ENCODE measurements around the gene CORO2A.

The CORO2A gene

DNA sequence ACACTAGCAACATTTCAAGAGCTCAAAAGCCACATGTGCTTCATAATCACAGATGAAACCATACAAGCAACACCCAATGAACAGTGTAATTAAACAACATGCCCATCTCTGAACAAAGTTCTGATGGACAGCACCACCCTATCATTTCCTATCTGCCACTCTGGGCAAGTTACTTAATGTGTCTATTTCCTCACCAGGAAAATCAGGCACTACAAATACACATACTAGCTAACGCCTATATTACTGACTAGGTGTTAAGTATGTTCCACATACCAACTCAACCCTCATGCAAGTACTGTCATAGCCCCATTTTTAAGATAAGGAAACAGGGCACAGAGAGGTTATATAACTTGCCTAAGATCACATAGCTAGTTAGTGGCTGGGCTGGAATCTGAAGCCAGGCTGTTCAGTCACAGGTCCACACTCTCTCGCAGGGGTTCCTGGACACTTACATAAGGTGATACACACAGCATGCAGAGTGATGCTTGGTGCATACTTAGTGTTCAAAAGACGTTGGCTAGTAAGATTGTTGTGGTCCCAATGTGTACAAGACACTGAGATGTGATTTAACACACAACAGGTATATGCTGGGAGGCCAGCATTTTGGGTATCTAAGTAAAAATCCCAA is 24.2 kb downstream of the CORO2A start:
- no peak for DNase-seq

DNA sequence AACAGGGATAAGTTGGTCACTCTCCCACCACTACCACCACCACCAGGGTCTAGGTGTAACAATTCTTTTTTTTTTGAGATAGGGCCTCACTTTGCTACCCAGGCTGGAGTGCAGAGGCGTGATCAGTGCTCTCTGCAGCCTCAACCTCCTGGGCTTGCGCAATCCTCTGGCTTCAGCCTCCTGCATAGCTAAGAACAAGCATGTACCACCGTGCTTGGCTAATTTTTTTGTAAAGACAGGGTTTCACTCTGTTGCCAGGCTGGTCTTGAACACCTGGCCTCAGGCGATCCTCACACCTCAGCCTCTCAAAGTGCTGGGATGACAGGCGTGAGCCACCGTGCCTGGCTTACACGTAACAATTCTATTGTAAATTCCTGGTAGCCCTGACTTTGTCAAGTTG is 27.5 kb downstream of the CORO2A start:
- DNase-seq: no peak

DNA sequence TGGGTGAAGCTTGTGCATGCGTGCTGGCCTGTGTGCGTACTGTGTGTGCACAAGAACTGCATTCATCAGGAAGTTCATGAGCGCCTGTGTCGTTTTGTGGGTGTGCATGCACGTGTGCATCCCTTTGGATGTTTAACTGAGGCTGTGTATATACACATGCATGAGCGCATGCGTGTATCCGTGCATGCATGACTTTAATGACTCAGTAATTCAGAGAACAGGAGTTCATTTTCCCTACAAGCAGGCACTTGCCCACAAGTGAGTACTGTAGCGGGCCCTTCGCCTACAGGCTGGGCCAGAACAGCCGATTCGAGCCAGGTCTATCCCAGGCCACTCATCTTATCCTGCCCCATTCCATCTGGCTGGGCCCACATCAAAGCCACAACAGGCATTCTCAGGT is 29.8 kb downstream of the CORO2A start:
- DNase-seq: no peak

DNA sequence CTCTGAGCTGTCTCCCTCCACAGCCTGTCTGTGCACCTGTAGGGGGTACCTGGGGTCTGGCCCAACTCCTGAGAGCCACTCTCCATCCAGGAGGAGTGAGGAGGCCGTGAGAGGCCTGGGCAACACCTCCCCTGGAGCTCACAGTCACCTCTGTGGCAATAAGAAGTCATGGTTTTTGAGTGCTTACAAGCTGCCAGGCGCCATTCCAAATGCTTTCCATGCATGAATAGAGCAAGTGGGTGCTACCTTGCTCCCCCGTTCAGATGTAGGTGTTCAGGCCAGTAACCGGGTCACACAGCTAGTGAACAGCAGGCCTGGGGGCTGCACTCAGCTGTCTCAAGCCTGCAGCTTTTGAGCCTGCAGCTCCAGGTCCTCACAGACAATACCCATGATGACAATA is 30.6 kb downstream of the CORO2A start:
- DNase-seq: no peak

DNA sequence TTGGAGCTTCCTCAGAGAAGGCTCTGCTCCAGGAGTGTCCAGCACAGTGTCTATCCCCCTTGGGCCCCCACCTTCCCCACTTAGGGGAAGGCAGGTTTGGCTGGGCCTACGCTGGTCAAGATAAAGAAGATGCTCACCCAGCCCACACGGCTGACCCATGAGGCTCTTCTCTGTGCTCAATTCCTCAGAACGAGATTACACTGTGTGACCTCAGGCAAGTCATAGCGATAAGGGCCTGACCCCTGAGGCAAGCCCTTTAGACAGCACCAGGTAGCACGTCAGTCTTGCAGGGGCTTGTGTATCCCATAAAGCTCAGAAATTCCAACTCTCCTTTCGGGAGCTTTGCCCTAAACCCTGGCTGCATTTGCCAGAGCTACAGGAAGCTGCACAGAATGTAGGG is 32.6 kb downstream of the CORO2A start:
- no peak for DNase-seq

DNA sequence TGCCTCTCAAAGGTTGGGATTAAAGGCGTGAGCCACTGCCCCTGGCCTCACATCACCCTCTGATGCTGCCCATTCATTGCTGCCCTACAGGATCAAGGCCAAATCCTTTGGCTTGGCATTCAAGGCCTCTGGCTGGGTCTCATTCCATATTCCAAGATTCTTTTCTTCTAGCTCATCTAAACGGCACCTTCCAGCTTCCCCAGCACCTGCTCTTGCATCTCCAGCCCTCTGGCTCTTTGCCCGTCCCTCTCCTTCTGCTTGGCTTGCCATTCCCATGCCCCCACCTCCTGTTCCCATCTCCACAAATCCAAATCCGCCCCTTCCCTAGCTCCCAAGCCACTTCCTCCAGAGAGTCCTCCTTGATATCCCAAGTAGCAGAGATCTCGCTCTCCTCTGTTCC is 33.1 kb downstream of the CORO2A start:
- DNase-seq: no peak

DNA sequence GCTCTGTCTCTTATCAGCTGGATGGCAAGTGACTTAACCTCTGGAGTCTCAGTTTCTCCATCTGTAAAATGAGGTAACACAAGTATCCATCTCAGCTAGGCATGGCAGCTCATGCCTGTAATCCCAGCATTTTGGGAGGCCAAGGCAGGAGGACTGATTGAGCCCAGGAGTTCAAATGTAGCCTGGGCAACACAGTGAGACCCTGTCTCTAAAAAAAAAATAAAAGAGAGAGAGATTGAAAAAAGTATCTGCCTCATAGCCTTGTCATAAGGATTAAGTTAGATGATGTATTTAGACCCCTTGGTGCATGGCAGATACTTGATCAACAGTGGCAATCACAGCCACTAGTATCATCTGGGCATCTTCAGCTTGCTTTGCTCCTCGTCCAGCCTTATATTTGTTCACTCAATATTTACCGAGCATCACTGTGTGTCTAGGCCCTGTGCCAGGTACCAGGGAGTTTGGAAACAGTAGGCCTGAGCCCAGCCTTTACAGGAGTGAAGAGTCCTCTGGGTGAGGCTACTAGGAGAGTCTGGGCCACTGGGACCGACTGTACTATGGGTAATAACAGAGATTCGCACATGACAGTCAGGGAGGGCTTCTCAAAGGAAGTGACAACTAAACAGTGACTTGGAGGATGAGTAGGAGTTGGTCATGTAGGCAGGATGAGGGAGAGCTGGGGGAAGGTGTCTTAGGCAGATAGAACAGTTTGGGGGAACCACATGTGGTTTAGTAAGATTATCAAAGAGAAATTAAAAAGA is 34.2 kb downstream of the CORO2A start:
- no peak for DNase-seq

DNA sequence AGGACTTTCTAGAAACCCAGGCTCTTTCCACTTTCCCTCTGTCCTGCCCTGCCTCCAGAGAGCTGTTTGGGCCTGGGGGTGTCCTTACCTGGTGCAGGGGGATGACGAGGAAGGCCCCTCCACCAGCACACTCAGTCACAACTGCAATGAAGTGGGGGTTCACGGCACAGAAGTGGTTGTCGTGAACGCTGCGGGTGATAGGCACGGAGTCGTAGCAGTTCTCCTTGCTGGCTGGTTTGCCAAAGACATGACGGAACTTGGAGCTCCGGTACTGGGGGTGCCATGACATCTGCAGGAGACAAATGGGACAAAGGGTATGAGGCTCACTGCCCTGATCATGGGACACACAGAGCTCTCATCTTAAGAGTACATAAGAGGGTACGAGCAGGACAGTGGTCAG is 35.1 kb downstream of the CORO2A start:
- no peak for DNase-seq

DNA sequence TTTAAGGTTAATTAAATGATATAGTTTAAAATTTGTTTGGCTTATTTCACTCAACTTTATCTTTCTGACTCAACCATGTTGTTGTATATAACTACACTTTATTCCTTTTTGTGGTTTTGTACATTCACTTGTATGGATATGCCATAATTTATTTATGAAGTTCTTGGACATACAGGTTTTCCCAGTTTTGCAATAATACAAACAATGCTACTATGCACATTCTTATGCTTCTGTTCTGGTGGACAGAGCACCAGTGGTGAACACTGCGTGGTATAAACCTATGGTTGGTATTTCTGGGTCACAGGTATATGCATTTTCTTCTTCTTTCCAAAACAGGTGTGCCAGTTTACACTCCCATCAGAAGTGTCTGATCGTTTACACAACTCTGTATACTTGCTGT is 37.8 kb downstream of the CORO2A start:
- DNase-seq: no peak

DNA sequence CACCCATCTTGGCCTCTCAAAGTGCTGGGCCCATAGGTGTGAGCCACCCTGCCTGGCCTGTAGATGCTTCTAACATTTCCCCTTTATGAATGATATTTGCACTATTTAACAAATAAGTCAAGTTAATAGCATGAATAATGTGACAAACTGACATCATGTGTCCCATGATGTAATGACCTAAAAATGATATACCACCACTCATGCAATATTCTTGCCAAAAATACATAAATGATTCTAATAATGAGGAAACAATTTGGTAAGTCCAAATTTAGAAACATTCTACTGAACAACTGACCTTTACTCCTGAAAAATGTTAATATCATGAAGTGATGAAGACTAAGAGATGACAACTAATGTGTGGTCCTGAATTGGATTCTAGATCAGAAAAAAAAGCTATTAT is 39.9 kb downstream of the CORO2A start:
- no peak for DNase-seq

DNA sequence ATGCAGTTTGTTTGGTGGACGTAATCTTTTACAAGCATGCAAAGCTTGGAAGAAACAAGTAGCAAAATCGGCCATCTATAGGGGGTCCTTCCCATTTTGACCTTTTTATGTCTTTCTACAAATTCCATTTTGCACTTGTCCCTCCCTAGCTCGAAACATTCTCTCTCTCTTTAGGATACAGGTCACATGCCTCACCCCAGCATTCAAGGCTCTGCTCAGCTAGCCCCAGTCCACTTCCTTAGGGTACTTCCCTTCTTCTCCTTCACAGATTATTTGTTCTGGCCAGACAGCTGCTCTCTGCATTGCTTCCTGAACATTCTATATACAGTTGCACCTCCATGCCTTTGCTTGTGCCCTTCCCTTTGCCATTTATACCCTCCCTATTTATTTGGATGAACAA is 41.7 kb downstream of the CORO2A start:
- DNase-seq: no peak

DNA sequence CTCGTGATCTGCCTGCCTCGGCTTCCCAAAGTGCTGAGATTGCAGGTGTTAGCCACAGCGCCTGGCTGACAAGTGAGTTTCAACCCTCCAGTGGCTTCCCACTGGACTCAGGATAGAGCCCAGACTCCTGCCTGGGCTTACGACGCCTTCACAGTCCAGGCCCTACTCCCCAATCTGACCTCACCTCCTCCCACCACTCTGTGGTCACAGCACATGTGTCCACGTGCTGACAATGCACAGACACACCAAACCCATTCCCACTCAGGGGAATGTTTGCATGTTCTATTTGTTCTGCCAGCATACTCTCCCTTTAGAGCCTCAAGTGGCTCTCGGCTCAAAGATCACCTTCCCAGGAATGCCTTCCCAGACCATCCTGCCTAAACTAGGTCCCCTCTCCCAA is 42.3 kb downstream of the CORO2A start:
- no peak for DNase-seq

DNA sequence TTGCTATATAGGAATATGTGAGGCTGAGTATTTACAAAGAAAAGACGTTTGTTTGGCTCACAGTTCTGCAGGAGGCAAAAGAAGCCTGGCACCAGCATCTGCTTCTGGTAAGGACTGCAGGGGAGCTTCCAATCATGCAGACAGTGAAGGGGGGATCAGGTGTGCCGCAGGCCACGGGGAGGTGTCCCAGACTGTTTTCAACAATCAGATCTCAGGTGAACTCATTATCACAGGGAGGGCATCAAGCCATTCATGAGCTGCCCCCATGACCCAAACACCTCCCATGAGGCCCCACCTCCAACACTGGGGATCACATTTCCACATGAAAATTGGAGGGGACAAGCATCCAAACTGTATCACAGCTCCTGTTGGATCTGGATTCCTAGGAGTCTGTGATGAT is 43.0 kb downstream of the CORO2A start:
- DNase-seq: no peak

DNA sequence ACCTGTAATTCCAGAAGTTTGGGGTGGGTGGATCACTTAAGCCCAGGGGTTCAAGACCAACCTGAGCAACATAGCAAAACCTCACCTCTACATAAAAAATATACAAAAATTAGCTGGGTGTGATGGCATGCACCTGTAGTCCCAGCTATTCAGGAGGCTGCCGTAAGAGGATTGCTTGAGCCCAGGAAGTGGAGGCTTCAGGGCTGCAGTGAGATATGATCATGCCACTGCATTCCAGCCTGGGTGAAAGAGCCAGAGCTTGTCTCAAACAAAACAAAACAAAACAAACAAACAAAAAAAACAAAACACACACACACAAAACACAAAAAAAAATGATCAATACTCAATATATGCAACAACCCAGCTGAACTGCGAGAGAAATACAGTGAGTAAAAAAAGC is 44.0 kb downstream of the CORO2A start:
- no peak for DNase-seq

DNA sequence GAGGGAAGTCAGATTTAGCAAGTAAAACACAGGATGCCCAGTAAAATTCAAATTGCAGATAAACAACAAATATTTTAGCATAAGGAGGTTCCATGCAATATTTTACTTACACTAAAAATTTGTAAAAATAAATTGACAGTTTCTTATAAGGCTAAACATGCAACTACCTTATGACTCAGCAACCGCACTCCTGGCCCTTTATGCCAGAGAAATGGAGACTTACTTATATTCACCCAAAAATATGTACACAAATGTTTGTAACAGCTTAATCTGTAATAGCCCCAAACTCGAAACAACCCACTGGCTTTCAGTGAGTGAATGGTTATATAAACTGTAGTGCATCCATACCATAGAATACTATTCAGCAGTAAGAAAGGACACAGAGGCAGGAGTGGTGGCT is 44.9 kb downstream of the CORO2A start:
- DNase-seq: peak in 1 of 5 donors; percentile 29

DNA sequence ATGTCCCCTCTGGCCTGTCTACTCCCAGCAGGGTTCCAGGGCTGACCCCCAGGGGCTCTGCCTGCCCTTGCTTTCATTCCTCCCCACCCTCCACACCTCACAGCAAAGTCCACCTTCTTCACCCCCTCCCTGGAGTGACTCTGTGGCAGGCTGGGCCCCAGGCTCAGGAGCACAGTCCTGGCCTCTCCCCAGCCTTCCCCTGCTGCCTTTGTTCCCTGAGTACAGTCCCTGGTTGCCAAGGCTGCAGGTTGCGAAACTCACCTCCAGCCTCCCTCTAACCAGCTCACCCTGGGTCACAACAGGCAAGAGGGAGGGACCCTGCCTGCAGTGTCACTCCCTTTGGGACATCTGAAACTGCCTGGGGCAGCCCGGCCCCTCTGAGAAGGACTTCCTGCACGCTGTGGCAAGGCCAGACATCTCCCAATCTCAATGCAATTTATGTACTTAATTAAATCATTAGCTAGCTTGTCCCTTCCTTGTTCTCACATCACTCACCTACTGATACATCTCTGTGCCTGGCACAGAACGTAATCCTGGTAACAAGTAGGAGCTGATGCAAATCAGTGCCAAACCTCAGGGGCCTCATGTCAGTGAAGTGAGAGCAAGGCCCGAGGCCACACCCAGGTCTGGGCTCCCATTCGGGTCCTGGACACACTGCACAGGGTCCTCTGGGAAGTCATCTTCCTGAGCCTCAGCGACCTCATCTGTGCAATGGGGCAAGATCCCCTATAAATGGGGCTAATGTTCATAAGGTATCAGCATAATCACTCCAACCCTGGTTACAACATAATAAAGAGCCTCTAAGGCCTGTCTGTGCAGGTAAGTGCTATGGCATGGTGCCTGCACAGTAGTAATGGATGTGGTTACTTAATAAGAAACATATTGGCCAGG is 46.1 kb downstream of the CORO2A start:
- DNase-seq: no peak

DNA sequence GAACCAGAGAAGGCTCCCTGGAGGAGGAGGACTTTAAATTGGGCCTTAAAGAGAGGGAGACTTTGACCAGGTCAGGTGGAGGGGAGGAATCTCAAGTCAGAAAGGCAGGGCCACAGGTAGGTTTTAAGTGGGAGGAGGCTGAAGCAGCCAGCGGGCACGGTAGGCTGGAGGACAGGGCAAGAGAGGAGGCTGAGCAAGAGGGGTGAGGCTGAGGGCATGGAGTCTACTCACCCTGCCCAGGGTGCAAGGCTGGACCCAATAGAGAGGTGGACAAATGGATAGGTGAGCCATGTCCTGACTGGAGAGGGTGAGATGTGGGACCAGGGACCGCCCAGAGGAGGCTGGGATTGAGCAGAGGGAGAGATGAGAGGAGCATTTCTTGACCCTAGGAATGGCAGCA is 47.8 kb downstream of the CORO2A start:
- no peak for DNase-seq

DNA sequence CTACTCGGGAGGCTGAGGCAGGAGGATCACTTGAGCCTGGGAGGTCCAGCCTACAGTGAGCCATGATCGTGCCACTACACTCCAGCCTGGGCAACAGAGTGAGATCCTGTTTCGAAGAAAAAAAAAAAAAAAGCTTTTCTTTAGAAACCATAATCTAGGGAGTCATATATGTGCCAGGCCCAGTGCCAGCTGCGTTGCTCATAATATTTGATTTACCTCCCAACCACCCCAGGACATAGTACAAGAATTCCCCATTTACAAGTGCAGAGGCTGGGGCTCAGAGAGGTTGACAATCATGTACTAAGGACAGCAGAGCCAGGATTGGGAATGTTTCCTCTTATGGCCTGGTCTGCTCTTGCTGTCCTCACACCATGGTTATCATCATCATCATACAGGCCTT is 48.4 kb downstream of the CORO2A start:
- DNase-seq: no peak

DNA sequence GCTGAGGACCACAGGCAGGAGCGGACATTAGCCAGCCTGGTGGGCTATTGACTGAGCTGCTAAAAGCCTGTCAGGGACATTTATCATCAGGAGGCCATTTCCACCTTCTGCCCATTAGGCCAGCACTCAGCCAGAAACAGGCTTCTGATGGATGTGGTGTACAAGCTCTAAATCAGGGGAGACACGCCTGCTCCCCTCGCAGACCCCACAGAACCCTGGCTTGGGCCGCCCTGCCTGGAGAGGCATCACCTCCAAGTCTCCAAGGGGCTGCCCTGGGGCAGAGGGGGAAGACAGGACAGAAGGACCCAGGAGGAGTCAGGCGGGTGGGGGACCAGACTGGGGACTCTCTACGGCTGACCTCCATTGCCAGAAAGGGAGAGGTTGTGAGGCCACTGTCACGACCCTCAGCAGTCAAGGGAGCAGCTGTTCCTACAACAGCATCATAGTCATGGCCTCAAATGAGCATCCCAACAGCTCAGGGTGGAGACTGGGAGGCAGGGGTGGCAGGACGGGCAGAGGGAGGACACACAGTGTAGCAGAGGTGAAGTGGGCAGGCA is 49.4 kb downstream of the CORO2A start:
- no peak for DNase-seq

DNA sequence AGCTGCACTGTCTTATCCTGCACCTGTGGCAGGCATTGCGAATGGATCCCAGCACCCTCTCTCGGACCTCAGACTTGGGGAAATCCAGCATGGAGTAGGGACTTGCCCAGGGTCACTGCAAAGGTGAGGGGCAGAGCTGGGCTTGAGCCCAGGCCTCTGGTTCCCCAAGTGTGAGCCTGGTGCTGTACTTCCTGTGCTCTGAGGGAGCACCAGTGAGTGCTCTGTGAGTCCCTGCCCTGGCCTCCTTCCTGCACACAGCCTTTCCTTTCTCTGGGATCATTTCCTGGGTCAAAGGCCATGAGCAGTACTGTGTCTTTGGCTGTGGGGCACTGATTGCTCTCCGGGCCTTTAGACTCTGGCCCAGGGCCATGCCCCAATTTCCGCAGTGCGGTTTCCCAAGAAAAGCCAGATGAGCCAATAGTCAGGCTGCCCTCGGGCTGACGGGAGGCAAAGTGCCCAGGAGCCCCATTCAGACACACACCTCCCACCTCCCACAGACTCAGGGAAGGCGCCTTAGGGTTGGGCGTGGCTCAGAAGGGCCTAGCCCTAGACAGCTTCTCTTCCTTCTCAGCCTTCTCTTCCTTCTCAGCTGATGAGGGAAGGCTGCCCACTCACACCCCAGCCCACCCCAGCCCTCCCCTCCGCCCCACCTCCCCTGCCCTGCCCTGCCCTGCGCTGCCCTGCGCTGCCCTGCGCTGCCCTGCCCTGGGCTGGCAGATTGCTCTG is 50.1 kb downstream of the CORO2A start:
- no peak for DNase-seq

DNA sequence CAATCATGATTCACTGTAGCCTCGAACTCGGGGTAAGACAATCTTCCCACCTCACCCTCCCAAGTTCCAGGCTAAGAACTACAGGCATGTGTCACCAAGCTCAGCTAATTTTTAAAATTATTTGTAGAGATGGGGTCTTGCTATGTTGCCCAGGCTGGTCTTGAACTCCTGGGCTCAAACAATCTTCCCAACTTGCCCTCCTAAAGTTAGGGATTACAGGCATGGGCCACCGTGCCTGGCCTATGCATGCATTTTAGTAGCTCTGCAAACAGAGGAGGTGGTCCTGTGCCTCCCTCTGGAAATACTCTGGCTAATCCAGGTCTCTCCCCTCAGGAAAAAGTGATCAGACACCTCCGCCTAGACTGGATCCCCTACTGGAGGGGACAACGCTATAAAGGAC is 51.9 kb downstream of the CORO2A start:
- DNase-seq: no peak

DNA sequence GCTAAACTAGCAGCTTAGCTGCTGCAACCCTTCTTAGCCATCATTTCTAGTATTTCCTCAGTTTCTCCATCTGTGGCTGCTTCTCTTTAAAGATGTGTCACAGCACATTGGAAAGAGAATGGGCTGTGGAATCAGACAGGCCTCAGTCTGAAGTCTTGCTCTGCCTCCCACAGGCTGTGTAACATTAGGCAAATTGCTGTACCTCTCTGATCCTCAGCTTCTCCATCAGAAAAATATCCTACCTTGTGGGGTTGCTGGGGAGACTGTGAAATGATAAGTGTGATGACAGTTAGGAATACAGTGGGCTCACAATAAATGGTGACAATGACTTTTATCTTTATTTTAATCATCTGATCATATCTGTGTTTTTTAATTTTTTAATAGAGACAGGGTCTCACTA is 55.9 kb downstream of the CORO2A start:
- DNase-seq: no peak

DNA sequence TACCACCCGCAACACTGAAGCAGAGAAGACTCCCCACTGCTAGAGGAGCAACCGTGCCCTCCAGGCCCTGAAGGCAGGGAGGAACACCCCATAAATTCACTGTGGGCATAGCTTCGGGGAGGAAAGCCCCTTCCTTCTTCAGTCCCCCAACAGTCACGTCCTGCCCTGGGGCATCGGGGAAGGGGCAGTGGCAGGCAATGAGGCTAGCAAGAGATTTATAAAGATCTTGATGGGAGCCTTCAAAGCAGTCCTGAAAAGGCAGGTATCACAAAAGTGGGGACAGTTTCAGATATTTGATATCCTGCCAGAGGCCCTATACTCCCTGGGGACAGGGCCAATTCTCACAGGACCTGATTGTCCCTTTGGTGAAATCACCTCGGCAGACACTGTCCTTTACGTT is 56.5 kb downstream of the CORO2A start:
- DNase-seq: no peak
